OCI-LY1 (cell line): ENCODE results near the gene CDIPT.
"Not testable (repeated sequence)": the region's sequence is repeated elsewhere in the genome, so short reads cannot be mapped to it uniquely, and the experiment has no call there.

Experiments used
- H2AFZ ChIP-seq: fragments of 200-600 bp; sonication (generic), shearing (Covaris generic); 2 replicates; pipeline ENCODE4 v1.6.0; 2014; ENCODE audit warnings: antibody characterized with exemption, mild to moderate bottlenecking, low read length
- H3F3A ChIP-seq: fragments of 200-600 bp; sonication (generic), shearing (Covaris generic); 2 replicates; pipeline ENCODE4 v1.6.0; 2014; ENCODE audit warnings: mild to moderate bottlenecking, antibody characterized with exemption, low read length, moderate library complexity; ENCODE audit not compliant: insufficient read depth
- H3K27ac ChIP-seq: fragments of 200-600 bp; sonication (generic); 2 replicates; pipeline ENCODE4 v1.5.1; 2014; ENCODE audit warnings: low read length, mixed run types, mild to moderate bottlenecking, low read depth; ENCODE audit not compliant: poor library complexity, severe bottlenecking
- H3K27me3 ChIP-seq: fragments of 200-600 bp; sonication (generic); 2 replicates; pipeline ENCODE4 v1.6.0; 2014; ENCODE audit warnings: antibody characterized with exemption, mild to moderate bottlenecking, low read length, moderate library complexity; ENCODE audit not compliant: insufficient read depth
- H3K36me3 ChIP-seq: fragments of 200-600 bp; sonication (generic); 2 replicates; pipeline ENCODE4 v1.6.1; 2014; ENCODE audit warnings: mild to moderate bottlenecking, antibody characterized with exemption, low read length, moderate library complexity, mixed read lengths; ENCODE audit not compliant: insufficient read depth
- H3K4me1 ChIP-seq: fragments of 200-600 bp; sonication (generic); 2 replicates; pipeline ENCODE4 v1.5.1; 2014; ENCODE audit warnings: mild to moderate bottlenecking, low read length, moderate library complexity; ENCODE audit not compliant: insufficient read depth, severe bottlenecking
- H3K4me2 ChIP-seq: fragments of 200-600 bp; sonication (generic), shearing (Covaris generic); 2 replicates; pipeline ENCODE4 v1.6.1; 2014; ENCODE audit warnings: low read length
- H3K4me3 ChIP-seq: fragments of 200-600 bp; sonication (generic); 2 replicates; pipeline ENCODE4 v1.5.1; 2014; ENCODE audit warnings: low read length, low read depth, mild to moderate bottlenecking, mixed read lengths; ENCODE audit not compliant: poor library complexity, severe bottlenecking
- H3K79me2 ChIP-seq: fragments of 200-600 bp; shearing (Covaris generic); 2 replicates; pipeline ENCODE4 v1.6.1; 2016; ENCODE audit warnings: mixed run types, low read length, mixed read lengths; ENCODE audit not compliant: insufficient read depth
- H3K9ac ChIP-seq: fragments of 200-600 bp; sonication (generic), shearing (Covaris generic); 2 replicates; pipeline ENCODE4 v1.6.1; 2014; ENCODE audit warnings: mild to moderate bottlenecking, low read length, mixed read lengths
- H3K9me2 ChIP-seq: fragments of 200-600 bp; sonication (generic), shearing (Covaris generic); 2 replicates; pipeline ENCODE4 v1.6.1; 2014; ENCODE audit warnings: low read depth, mild to moderate bottlenecking, low read length, mixed read lengths
- H3K9me3 ChIP-seq: fragments of 200-600 bp; shearing (Covaris generic); 2 replicates; pipeline ENCODE4 v1.6.1; 2014; ENCODE audit warnings: low read length, mixed read lengths
- H4K20me1 ChIP-seq: fragments of 200-600 bp; sonication (generic), shearing (Covaris generic); 2 replicates; pipeline ENCODE4 v1.6.0; 2016; ENCODE audit warnings: mild to moderate bottlenecking, low read length; ENCODE audit not compliant: insufficient read depth
- CTCF ChIP-seq: fragments of 200-600 bp; sonication (generic), shearing (Covaris generic); IDR thresholded peaks from 2 replicates; pipeline ENCODE4 v1.5.1; 2017; ENCODE audit warnings: mild to moderate bottlenecking, antibody characterized with exemption, low read length, moderate library complexity, mixed read lengths
- EZH2 ChIP-seq: fragments of 200-600 bp; sonication (generic), shearing (Covaris generic); IDR thresholded peaks from 2 replicates; pipeline ENCODE4 v1.8.0; 2017; ENCODE audit warnings: borderline replicate concordance, mixed run types, mild to moderate bottlenecking, antibody characterized with exemption, low read length, moderate library complexity, mixed read lengths

The CDIPT gene

GRCh38 chr16:29873319-29873718 lies 10.3 kb upstream of the CDIPT start:
- H3K27ac ChIP-seq = no peak overlapping the region
- H3K4me2 ChIP-seq = no peak overlapping the region
- no peaks in the 10 kb centered on the region for H3K79me2 ChIP-seq
- no peaks in the 10 kb centered on the region for H3K27me3 ChIP-seq
- no peaks in the 10 kb centered on the region for H3F3A ChIP-seq
- no peaks in the 10 kb centered on the region for H3K9me3 ChIP-seq
- no peaks in the 10 kb centered on the region for H4K20me1 ChIP-seq
- H2AFZ ChIP-seq = no peak overlapping the region
- no peaks in the 10 kb centered on the region for H3K36me3 ChIP-seq
- H3K9ac ChIP-seq = no peak overlapping the region
- no peaks in the 10 kb centered on the region for H3K4me1 ChIP-seq
- H3K9me2 ChIP-seq = no peaks in the 10 kb centered on the region
- TF ChIP-seq CTCF (no peak), EZH2 (no peak)
- no peak overlapping the region for H3K4me3 ChIP-seq

GRCh38 chr16:29871822-29872546 lies 9.0 kb upstream of the CDIPT start:
- H3K9me3 ChIP-seq = no peaks in the 10 kb centered on the region
- H3K4me2 ChIP-seq = no peak overlapping the region
- no peak overlapping the region for H3K4me3 ChIP-seq
- no peak for TF ChIP-seq EZH2
- TF ChIP-seq CTCF = no peak
- H3K9me2 ChIP-seq = no peaks in the 10 kb centered on the region
- H3F3A ChIP-seq = no peaks in the 10 kb centered on the region
- H4K20me1 ChIP-seq = no peaks in the 10 kb centered on the region
- H2AFZ ChIP-seq = no peak overlapping the region
- H3K27ac ChIP-seq = no peak overlapping the region
- H3K79me2 ChIP-seq = no peaks in the 10 kb centered on the region
- no peaks in the 10 kb centered on the region for H3K36me3 ChIP-seq
- H3K4me1 ChIP-seq = no peaks in the 10 kb centered on the region
- 0 out of 2 replicates have a peak, but pooled peaks cover 5% of the 10 kb centered on the region for H3K27me3 ChIP-seq
- H3K9ac ChIP-seq = no peak overlapping the region

GRCh38 chr16:29869067-29869466 lies 6.0 kb upstream of the CDIPT start:
- H3K27ac ChIP-seq, H3K9me3 ChIP-seq, H3K9ac ChIP-seq, H3F3A ChIP-seq, H3K4me2 ChIP-seq, H3K4me1 ChIP-seq, H3K9me2 ChIP-seq, H3K4me3 ChIP-seq, H3K27me3 ChIP-seq, H2AFZ ChIP-seq, H3K36me3 ChIP-seq, H4K20me1 ChIP-seq, H3K79me2 ChIP-seq: not testable (repeated sequence)
